GM19395 (cell line): ENCODE data around the gene CRYBB1.

Experiments used
- ATAC-seq: cut with Tn5 transposase; IDR thresholded peaks from one replicate; pipeline ENCODE4 v1.9.1; 2021; ENCODE audit warnings: mild to moderate bottlenecking, moderate library complexity; ENCODE audit not compliant: unreplicated experiment

CRYBB1 gene

GRCh38 chr22:26559961-26560575 lies 57.8 kb downstream of the CRYBB1 start:
- no peak for ATAC-seq

DNA sequence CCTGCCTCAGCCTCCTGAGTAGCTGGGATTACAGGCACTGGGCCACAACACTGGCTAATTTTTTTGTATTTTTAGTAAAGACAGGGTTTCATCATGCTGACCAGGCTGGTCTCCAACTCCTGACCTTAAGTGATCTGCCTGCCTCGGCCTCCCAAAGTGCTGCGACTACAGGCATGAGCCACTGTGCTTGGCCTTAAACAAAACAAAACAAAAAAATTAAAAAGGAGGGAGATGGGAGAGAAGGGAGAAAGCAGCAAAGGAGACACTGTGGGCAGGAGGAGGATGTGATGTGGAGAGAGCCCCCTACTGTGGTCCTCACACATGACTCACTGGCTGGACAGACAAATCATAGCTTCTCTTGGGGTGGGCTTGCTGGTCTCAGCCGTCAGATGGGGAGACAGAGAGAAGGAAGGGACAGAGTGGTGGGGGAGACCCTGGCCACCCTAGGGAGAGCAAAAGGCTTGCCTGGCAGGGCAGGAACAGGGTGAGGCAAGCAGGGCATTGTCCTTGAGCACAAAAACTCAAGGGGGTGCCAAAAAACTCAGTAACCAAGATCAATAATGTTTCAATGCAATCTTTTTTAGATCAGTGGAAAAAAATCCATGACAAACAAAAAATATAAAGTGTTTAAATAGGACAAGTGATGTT lies 59.5 kb downstream of the CRYBB1 start:
- no peak for ATAC-seq

GRCh38 chr22:26556904-26557303 lies 60.9 kb downstream of the CRYBB1 start:
- ATAC-seq, result no peak

- no peak for ATAC-seq
Measured at GRCh38 chr22:26555478-26555877, 62.3 kb downstream of the CRYBB1 start.

DNA sequence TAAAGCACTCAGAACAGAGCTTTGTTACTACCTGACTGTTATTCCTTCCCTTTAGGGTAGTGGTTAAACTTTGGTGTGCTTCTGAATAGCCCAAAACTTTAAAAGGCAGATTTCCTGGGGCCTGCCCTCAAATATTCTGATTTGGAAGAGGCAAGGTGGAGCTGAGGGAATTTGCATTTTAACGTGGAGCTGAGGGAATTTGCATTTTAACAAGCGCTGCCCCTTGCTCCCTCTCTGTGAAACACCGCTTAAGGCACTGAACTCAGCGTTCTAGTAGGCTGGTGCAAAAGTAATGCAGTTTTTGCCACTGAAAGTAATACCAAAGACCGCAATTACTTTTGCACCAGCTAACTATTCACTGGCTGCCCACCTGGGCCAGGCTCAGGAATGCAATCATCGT lies 62.9 kb downstream of the CRYBB1 start:
- no peak for ATAC-seq

GRCh38 chr22:26553056-26553752 lies 64.6 kb downstream of the CRYBB1 start:
- ATAC-seq, result no peak

GRCh38 chr22:26552466-26552865 lies 65.4 kb downstream of the CRYBB1 start:
- ATAC-seq, result no peak

GRCh38 chr22:26551568-26551967 lies 66.3 kb downstream of the CRYBB1 start:
- no peak for ATAC-seq

- no peak for ATAC-seq
Measured at GRCh38 chr22:26550498-26551033, 67.3 kb downstream of the CRYBB1 start.

GRCh38 chr22:26549902-26550497 lies 67.8 kb downstream of the CRYBB1 start:
- ATAC-seq, result no peak
